Adrenal gland (tissue), 5 donors: ENCODE results near the gene HDAC10.

Experiments used
- POLR2A ChIP-seq, 2 donors: fragments of 450-650 bp; IDR thresholded peaks; one replicate each; pipeline ENCODE4 v1.6.1; 2017; ENCODE audit warnings: antibody characterized with exemption in 2 of 2, mild to moderate bottlenecking in 2 of 2, moderate library complexity in 1 of 2
- TF ChIP-seq, protein P1 (sequence below), 6 experiments: fragments of 450-650 bp in 4 of 6; fragments of 200-600 bp in 2 of 6; sonication (generic) in 1 of 6; IDR thresholded peaks; 1 replicate in 5 of 6; 2 replicates in 1 of 6; pipeline versions ENCODE4 v1.5.1 to v1.8.0; 2016 to 2021; ENCODE audit warnings: antibody characterized with exemption in 6 of 6, mild to moderate bottlenecking in 2 of 6, moderate library complexity in 1 of 6
- donor health status: DM: no; HTN: no; CAD: no.

DNA sequence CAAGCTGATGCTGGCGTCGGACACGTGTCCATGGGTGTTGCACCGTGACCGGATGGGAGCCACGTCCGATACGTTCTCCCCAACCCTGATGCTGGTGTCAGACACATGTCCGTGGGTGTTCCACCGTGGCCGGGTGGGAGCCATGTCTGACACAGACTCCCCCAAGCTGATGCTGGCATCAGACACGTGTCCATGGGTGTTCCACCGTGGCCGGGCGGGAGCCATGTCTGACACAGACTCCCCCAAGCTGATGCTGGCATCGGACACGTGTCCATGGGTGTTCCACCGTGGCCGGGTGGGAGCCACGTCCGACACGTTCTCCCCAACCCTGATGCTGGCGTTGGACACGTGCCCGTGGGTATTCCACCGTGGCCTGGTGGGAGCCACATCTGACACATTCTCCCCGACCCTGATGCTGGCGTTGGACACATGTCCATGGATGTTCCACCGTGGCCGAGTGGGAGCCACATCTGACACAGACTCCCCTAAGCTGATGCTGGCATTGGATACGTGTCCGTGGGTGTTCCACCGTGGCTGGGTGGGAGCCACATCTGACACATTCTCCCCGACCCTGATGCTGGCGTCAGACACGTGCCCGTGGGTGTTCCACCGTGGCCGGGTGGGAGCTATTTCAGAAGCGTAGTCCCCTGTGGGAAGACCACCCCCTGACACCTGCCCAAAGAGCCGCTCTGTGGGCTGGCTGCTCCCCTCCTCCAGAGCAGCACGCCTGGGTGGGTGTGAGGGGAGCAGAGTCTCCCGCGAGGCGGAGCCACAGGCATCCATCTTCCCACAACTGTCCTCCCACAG lies 30.3 kb downstream of the HDAC10 start:
- TF ChIP-seq POLR2A (IDR thresholded peaks at IDR 0.05): no peak
- TF ChIP-seq, protein P1, sequence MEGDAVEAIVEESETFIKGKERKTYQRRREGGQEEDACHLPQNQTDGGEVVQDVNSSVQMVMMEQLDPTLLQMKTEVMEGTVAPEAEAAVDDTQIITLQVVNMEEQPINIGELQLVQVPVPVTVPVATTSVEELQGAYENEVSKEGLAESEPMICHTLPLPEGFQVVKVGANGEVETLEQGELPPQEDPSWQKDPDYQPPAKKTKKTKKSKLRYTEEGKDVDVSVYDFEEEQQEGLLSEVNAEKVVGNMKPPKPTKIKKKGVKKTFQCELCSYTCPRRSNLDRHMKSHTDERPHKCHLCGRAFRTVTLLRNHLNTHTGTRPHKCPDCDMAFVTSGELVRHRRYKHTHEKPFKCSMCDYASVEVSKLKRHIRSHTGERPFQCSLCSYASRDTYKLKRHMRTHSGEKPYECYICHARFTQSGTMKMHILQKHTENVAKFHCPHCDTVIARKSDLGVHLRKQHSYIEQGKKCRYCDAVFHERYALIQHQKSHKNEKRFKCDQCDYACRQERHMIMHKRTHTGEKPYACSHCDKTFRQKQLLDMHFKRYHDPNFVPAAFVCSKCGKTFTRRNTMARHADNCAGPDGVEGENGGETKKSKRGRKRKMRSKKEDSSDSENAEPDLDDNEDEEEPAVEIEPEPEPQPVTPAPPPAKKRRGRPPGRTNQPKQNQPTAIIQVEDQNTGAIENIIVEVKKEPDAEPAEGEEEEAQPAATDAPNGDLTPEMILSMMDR (IDR thresholded peaks at IDR 0.05): no peak
